Measurements from ENCODE around the gene ADAMTS12.

GRCh38 chr5:33921002-33921401 is 29.2 kb upstream of the ADAMTS12 start:
- TF ChIP-seq CTCF (IDR thresholded peaks at IDR 0.05) = no peak
- TF ChIP-seq ZFX (IDR thresholded peaks at IDR 0.05; ENCODE audit: borderline replicate concordance) = no peak
